Hematopoietic multipotent progenitor cell treated with erythropoietin and hydrocortisone succinate and interleukin-3 and kit ligand, for 15 days (in vitro differentiated cells): ENCODE results near the gene ADCYAP1R1.

Source experiments
- DNase-seq: peaks from one replicate; pipeline ENCODE4 v3.0.0-alpha.2; 2015; ENCODE audit warnings: low spot score

Gene ADCYAP1R1

DNA sequence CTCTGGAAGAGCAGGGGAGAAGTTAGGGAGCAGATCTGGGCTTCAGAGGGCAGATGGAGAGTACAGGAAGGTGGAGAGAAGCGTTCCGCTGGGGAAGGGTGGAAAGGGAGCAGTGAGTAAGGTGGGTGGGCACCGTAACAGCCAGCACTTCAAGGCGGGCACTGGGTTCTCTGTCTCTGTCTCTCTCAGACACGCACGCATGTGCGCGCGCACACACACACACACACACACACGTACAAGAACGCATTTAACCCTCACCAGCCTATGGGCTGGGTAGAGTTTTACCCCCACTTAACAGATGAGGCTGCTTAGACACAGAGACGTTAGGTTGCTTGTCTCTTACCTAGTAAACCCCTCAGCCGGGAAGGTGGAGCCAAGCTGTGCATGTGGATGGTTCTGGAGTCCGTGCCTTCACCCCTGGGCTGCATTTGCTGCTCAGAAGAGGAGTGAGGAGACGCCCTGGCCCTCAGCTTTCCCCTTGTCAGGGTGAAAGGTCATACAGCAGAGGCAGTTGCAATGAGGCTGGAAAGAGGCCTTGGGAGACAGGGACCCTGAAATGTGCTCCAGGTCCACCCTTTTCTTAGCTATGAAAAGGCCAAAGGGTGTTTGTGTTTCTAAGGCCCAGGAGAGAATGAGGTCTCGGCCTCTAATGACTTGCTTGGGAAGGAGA is 16.0 kb downstream of the ADCYAP1R1 start:
- no peak for DNase-seq

DNA sequence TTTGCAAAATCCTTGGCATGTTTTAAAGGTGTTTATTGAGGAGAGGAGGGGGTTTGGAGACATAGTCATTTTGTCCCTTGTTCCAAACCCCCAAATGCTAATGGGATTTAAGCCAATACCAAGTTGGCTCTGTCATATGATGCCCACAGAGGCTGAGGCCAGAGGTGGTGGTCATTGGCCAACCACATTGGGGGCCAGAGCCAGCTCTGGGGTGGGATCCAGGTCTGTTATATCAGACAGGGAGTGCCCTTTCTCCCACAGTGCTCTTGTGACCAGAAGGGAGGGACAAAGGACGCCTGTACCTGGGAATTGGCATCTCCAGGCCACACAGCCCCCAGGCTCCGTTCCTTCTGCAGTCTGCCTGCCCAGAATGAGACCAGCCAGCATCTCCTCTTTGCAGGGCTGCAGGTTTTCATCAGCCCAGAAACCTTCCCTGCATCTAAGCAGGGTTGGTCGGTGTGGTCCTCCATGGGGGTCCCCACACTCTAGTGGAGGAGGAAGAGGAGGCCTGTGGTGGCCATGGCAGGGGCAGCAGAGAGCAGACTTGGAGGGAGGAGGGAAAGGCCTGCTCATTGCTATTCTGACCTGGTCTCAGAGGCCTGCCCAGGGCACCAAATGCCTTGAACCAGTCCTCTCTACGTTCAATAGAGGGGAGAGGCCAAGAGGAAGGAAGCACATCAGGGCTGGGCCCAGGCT is 17.9 kb downstream of the ADCYAP1R1 start:
- DNase-seq, result no peak

DNA sequence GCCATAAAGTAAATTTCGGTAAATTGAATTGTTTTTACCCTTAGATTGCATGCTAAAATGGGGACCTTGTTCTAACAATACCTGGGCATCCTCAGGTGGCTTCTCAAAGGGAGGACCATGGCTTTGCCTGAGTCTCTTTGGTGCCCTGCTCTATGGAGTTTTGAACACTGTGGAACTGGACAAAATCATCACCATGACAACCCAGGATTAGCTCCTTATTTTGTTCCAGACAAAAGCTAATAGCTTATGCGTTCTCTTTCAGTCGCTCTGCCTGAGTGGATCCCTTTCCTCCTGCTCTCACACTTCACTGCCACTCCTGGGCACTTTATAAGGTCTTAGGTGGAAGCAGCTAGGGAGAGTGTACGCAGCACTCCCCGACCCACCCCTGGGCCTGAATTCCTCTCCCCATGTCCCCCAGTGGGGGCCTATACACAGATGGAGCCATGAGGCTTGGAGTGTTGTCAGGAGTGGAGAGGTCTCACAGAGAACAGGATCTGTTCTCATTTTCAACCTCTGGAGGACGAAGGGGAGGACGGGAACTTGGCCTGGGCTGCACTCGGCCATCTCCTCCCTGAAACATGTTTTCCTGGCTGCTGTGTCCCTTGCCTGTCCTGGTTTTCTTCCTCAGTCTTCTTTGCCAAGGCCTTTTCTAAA is 19.0 kb downstream of the ADCYAP1R1 start:
- no peak for DNase-seq

DNA sequence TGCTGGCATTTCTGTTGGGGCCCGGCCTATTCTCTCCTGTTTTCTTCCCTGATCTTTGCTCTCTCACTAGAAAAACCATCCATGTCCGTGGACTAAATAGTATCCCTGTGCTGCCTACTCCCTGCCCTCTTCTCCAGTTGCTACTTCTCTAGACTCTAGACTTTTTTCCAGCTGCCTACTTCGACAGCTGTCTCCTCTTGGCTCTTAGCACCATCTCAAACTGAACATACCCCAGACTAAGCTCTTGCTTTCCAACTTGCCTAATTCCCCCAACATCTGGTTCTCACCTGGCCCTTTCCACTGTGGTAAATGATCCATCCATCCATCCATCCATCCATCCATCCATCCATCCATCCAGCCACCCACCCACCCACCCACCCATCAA is 19.5 kb downstream of the ADCYAP1R1 start:
- no peak for DNase-seq

DNA sequence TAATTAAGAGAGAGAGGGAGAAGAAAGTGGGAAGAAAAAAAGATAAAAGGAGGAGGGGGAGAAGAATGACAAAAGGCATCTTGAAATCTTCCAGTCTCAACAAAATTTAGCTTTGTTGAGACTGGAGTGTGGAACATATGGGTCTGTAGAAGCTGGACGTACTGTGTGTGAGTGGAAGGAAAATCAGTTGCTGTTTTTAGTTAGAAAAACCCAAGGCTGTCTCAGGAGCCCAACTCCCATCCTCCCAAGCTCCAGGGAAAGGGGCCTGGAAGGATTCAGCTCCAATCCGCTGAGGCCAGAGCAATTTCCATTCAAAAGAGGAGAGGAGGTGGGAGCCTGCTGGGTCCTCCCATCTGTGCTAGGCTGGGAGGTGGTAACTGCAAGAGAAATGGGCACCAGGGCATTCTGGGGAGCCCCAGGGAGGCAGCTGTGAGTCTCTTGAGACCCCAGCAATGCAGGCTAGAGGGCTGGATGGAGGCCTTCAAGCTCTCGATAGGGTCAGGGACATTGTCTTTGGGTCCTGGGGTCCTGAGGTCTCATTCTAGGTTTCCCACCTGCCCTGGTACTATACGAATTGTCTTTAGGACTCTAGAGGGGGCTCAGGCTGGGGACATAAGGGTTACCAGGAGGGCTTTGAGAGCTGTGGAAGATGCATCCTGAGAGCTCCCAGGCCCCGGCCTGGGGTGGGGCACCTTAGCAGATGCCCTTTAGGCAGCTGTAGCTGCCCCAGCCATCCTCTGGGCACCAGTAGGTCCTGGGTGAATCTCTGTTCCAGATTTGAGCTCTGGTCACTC is 21.4 kb downstream of the ADCYAP1R1 start:
- DNase-seq, result no peak

DNA sequence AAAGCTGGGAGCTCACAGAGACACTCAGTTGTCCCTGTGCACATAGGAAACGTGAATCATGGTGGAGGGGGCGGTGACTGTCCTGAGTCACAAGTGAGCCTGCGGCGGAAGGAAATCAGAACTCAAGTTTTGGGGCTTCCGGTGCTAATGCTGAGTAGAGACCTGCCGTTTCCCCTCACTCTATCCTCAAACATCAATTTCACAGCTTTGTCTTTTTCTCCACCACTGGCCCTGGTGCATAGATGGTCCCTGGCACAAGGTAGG is 21.9 kb downstream of the ADCYAP1R1 start:
- no peak for DNase-seq

DNA sequence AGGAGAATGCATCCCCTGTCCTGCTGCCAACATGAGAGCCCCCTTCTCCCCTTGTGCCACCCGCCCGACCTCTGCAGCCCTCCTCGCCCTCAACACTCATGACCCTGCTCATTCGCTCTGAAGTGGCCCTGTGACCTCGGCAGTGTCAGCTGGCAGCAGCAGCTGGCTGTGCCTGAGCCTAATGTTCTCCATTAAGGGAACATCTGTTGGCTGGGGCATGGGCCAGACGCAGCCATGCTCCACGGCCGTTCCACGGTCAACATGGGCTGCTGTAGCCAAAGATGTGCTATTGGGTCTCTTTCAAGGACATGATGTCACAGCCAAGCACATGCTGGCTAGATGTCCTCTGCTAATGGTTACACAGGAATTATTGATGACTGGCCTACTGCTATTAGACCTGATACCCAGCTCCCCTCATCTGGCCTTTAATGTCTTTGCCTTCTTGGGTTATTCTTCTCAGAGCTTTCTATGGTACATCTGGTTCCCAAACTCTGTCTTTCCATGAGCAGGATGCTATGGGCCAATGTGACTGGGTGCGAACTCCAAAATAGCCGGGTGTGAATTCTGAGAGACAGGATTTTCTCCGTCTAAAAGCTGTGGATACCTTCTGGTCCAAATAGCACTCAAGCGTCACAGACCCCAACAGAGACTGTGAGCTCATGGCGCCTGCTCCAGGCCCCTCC is 22.4 kb downstream of the ADCYAP1R1 start:
- DNase-seq, result no peak

DNA sequence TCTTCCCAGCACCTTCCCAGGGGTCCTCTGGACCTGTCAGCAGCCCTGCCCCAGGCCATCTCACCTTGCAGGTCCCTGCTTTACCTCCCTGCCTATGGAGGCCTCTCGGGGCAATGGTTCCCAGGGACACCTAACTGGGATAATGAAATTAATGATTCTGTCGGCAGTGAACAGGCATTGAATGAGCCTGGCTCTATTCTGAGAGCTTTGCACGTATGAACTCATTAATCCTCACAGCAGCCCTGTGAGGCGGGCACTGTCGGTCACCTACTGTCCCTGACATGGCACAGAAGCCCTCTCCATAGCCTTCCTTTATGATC is 22.9 kb downstream of the ADCYAP1R1 start:
- DNase-seq, result no peak

DNA sequence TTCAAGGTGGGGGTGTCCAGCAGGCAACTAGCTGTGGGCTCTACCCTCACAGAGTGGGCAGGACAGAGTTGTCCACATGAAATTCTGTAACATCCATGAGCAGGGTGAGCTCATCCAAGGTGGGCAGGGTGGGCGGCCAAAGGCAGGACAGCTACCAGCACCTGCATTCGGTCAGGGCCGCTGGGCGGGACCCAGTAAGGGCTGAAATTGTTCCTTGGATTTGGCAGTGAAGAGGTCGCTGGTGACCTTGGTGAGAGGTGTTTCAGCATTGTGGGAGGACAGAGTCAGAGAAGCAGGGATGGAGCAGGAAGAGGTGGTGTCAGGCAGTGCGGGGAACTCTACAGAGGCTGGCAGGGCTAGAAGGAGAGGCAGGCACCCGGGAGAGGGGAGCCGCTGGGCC is 23.9 kb downstream of the ADCYAP1R1 start:
- no peak for DNase-seq

DNA sequence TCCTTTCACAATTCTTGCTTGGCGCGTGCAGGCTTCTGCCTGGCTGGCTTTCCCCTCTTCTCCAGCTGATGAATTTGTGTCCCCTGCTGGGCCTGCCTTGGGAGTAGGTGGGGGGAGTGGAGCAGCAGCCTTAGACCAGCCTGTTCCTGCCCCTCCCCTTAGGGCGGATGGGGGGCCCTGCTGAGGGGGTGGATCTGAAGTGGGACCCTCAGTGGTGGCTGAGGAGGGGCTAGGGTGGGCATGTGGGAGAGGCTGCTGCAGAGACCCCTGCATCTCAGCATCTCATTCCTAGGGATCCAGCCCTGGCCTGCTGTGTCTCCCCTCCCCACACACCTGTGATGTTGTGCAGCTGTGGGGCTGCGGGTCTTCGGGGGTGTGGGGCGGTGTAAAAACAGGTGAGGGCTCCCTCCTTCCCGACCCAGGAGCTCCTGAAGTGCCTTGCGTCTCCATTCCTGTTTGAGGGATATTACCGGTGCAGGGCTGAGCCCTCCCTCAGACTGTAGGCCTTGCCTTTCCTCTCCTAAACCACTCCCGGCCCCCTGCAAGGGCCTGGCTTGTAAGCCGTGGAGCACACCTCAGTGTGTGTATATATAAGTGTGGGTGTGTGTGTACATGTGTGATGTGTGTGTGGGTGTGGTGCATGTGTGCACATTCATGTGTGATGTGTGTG is 24.7 kb downstream of the ADCYAP1R1 start:
- no peak for DNase-seq

DNA sequence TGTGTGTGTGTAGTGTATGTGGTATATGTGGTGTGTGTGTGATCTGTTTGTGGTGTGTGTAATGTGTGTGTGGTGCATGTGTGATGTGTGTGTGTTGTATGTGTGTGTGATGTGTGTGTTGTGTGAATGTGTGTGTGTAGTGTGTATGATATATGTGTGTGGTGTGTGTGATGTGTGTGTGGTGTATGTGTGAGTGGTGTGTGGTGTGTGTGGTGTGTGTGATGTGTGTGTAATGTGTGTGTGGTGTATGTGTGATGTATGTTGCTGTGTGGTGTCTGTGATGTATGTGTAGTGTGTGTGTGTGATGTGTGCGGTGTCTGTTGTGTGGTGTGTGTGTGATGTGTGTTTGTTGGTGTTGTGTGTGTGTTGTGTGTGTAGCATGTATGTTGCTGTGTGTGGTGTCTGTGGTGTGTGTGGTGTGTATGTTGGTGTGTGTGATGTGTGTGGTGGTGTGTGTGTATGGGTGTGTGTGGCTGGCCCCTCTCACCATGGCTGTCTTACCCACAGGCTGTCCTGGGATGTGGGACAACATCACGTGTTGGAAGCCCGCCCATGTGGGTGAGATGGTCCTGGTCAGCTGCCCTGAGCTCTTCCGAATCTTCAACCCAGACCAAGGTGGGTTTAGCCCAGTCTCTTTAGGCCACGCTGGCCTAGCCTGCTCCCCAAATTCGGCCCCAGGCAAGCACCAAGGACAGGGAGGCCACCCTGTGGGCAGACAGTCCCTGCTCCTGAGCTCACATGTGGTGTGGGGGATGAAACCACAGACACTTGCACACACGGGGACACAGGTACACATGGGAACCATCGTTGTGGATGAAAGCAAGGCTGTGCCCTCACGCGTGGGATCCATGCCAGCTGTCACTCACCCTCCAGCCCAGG is 25.6 kb downstream of the ADCYAP1R1 start:
- no peak for DNase-seq

DNA sequence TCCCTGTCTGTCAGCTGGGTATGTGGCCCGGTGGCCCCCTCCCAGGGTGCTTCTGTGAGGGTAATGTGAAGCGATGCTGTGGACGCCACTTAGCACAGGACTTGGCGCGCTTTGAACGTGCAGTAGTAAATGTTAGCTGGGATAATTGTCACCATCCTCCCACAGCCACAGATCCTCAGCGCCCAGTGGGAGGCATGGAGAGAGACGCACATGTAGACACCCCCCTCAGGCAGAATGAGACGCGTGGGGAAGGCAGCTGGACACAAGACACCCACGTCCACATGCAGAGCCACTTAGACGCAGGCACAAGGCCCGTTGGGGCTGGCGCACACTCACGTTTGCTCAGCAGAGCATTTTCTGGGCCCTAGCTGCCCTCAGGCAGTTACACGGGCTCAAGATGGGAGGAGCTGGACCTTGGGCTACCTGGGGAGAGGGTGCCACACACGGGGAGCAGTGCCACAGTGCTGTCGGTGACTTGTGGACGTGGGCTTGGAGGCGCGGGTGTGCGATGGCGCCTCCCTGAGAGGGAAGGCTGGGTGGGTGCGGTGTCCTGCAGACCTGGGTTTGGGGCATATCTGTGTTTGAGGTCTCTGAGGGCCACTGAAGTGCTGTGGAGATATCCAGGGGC is 26.4 kb downstream of the ADCYAP1R1 start:
- no peak for DNase-seq

DNA sequence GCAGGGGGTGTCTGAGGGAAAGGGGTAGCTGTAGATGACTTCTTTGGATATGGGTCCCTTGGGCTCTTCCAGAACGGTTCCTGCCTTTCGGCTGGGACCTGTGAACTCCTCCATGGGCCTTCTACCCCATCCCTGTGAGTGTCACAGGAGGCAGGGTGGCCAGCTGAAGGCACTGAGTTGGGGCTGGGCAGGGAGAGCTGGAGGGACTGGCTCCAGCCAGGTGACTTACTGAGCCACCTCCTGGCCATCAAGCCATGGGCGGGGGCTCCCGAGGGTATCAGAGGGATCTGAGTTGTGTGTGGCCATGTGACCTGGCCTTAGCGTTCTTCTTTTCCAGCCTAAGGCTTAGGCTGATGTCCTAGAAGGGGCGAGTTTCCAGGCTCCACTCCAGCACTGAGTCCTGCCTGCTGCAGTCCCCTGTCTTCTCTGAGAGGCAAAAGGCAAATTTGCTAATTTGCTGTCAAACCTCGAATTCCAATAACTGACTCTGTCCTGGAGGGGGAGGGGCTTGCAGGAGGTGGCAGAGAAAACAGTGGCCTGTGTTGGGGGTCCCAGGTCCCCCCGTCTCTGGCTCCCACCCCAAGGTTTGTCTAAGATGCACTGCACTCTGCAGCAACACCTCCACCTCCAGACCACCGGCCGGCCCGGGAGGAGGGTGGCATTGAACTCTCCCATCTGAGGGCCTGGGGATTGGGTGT is 27.2 kb downstream of the ADCYAP1R1 start:
- DNase-seq, result no peak

DNA sequence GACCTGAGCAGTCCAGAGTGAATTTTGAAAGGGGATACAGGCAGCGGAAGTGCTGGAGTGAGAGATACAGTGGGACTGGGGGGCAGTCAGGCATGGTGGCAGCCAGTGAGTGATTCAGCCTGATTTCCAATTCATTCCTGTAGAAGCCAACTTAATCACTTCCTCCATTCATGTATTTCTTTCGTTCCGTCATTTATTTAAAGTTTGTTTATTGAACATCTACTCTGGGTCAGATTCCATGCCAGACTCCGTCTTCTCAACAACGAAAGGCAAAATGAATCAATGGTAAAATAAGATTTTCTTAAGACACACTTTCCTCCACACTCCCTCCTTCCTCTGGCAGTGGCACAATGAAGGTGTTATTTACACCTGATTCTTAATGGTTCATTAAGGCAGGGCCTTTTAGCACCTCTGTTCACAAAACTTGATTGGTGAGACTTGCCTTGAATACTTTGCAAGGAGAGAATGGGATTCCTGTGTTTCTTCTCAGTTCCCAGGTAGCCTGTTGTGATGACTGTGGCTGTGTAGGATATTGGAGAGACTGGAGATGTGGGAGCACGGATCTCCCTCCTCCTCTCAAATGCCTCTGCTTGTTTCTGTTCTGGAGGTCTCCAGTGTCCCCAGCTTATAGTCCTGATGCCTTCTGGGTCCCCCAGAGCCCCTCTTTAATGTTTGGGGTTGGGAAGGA is 27.9 kb downstream of the ADCYAP1R1 start:
- DNase-seq, result no peak

DNA sequence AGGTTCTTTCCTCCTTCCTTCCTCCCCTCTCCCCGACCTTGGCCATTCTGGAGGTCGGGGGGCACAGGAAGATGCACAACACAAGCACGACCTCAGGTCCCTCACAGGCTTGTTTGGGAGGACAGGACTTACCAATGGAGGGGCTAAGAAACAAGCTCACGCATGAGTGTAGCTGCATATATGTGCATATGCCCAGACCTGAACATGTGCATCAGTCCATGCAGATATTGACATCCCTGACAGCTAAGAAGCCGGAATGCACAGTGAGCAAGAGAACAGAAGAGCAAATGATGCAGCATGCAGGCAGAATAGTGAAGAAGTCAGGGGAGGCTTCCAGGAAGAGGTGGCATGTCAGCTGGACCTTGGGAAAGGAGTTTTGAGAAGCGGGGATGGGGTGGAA is 28.7 kb downstream of the ADCYAP1R1 start:
- DNase-seq, result no peak

DNA sequence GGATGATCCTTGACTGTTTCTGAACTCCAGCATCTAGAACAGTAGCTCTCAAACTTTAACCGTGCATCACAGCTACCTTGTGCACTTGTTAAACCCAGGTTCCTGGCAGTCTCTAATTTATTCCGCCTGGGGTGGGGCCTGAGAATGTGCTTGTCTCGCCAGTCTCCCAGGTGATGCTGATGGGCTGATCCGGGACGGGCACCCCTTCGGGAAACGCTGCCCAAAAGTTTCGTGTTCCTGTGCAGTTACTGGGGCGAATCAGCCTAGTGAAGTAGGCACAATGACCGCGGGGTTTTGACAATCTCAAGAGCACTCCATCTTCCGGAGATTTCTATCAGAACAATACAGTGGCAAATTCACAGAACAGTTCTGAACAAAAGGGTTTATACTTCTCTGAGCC is 29.9 kb downstream of the ADCYAP1R1 start:
- DNase-seq, result no peak

DNA sequence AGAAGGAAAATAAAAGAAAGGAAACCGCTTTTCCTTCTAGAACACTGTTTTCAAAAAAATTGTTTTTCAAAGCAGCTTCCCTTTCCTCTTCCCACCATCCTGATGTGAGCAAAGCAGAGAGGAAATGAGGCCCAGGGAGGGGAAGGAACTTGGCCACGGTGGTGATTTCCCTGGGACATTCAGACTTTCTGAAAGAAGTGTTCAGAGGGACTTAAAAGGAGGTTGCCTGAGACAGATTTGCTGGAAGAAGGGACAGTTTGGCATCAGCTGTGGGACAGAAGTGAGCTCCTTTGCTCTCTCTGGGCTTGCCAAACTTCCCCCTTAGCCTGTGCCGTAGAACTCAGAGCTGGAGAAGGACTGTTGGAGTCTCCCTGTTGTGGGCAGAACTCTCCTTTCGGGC is 30.3 kb downstream of the ADCYAP1R1 start:
- no peak for DNase-seq

DNA sequence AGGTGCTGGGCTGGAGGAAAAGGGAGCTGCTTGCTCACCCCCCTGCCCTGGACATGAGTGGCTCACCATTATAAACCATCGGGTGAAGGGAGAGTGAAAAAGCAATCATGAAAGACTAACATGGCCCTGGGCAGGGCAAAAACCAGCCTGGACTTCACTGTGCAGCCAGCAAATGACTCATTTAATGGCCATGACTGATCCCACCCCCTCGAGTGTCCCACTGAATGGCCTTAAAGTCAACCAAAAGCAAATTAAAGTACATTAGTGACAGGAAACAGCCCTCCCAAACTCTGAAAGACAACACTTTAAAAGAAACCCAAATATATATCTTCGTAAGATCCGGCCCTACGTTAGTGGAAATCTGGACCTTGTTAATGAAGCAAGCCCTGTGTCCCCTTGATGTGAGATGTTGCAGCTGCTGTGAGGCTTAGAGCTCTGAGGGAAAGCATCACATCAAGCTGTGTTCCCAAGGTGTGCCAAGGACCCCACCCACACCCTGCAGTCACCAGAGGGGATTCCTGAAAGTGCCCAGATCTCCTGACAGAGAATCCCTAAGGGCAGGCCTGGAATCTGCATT is 31.2 kb downstream of the ADCYAP1R1 start:
- no peak for DNase-seq

DNA sequence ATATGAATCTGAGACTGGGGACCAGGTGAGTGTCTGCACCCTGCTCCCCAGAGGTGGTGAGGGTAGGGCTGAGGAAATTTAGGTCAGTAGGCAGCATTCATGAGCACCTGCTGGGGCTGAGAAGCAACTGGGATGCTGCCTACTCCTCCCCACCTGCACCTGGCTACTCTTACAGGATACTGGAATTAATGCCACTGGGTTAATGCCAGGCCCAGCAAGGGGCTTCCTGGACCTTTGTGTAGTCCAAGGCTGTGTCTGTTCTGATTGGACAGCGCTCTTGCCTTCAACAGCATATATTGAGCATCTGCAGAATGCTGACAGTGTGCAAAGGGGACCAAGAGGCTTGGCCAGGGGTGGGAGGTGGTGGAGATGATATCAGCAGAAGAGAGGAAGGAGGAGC is 32.1 kb downstream of the ADCYAP1R1 start:
- DNase-seq, result no peak
